GM12878 (cell line): ENCODE measurements around the gene GNG3. TPM values are rescaled to one million over a fixed set of nuclear protein-coding genes. Genes with fewer than 3 reads are reported as not detected.

Source experiments
- BHLHE40 ChIP-seq, 2 experiments: fragments of 450-650 bp in 1 of 2; IDR thresholded peaks; 2 replicates each; pipeline ENCODE4 v1.6.1; 2011 to 2017; ENCODE audit warnings: low read depth in 2 of 2, borderline replicate concordance in 1 of 2, improper control_type of control experiment in 1 of 2, low read length in 1 of 2, mild to moderate bottlenecking in 1 of 2
- ETV6 ChIP-seq, 2 experiments: fragments of 450-650 bp in 1 of 2; IDR thresholded peaks in 1 of 2; conservative IDR thresholded peaks in 1 of 2; 2 replicates each; pipeline ENCODE4 v1.6.1; 2014; ENCODE audit warnings: antibody characterized with exemption in 1 of 2, borderline replicate concordance in 1 of 2, low read depth in 1 of 2, mild to moderate bottlenecking in 1 of 2, moderate library complexity in 1 of 2
- KLF5 ChIP-seq: fragments of 450-650 bp; IDR thresholded peaks from 2 replicates; pipeline ENCODE4 v1.6.1; 2014; ENCODE audit warnings: mild to moderate bottlenecking; ENCODE audit not compliant: partially characterized antibody
- MTA3 ChIP-seq: IDR thresholded peaks from 2 replicates; pipeline ENCODE4 v1.6.1; 2012; ENCODE audit warnings: low read length, inconsistent platforms, borderline replicate concordance
- RFX5 ChIP-seq: IDR thresholded peaks from 2 replicates; pipeline ENCODE4 v1.6.1; 2011; ENCODE audit warnings: low read depth, low read length, improper control_type of control experiment
- STAT1 ChIP-seq: fragments of 450-650 bp; conservative IDR thresholded peaks from 2 replicates; pipeline ENCODE4 v1.6.1; 2014; ENCODE audit warnings: antibody characterized with exemption, mild to moderate bottlenecking
- polyA plus RNA-seq, 11 experiments: library from polyadenylated mRNA; depleted of rRNA in 4 of 11; unstranded in 6 of 11; stranded (reverse) in 5 of 11; fragments of >200 nt; fragmentation: Nextera tagmentation in 4 of 11; fragmentation: Illumina TruSeq in 1 of 11; extraction: Ambion mirVana in 4 of 11; extraction: Trizol in 1 of 11; gene quantifications; 1 replicate in 1 of 11; 2 replicates in 10 of 11; pipeline versions ENCODE4 v1.2.1 to v1.2.3, GENCODE V29; 2011 to 2016; ENCODE audit warnings: inconsistent platforms in 2 of 11, missing spikeins in 2 of 11, low read depth in 1 of 11
- total RNA-seq, 4 experiments: library from RNA; depleted of rRNA in 3 of 4; stranded (reverse); fragments of >200 nt in 3 of 4; fragmentation: Illumina TruSeq in 1 of 4; extraction: Trizol in 1 of 4; gene quantifications; 2 replicates each; pipeline versions ENCODE4 v1.2.1 to v1.2.3, GENCODE V29; 2013 to 2021
- TF ChIP-seq, protein P1 (sequence below): fragments of 450-650 bp; conservative IDR thresholded peaks from 2 replicates; pipeline ENCODE4 v1.6.1; 2017; ENCODE audit warnings: mild to moderate bottlenecking, moderate library complexity
- TF ChIP-seq, protein P2 (sequence below): IDR thresholded peaks from 2 replicates; pipeline ENCODE4 v1.6.1; 2012; ENCODE audit warnings: low read depth, low read length, improper control_type of control experiment
- TF ChIP-seq, protein P3 (sequence below): IDR thresholded peaks from 2 replicates; pipeline ENCODE4 v1.6.1; 2011; ENCODE audit warnings: low read depth, low read length, improper control_type of control experiment, borderline replicate concordance
- TF ChIP-seq, protein P4 (sequence below): fragments of 450-650 bp; IDR thresholded peaks from 2 replicates; pipeline ENCODE4 v1.6.1; 2016; ENCODE audit warnings: mild to moderate bottlenecking

The GNG3 gene
- total and polyA plus RNA-seq, 10 of the 15 experiments (the other 5 are each of a cell fraction or from before 2014, with no cell fraction given): 0.27 to 0.83 (median 0.57) TPM; not detected in 5

DNA sequence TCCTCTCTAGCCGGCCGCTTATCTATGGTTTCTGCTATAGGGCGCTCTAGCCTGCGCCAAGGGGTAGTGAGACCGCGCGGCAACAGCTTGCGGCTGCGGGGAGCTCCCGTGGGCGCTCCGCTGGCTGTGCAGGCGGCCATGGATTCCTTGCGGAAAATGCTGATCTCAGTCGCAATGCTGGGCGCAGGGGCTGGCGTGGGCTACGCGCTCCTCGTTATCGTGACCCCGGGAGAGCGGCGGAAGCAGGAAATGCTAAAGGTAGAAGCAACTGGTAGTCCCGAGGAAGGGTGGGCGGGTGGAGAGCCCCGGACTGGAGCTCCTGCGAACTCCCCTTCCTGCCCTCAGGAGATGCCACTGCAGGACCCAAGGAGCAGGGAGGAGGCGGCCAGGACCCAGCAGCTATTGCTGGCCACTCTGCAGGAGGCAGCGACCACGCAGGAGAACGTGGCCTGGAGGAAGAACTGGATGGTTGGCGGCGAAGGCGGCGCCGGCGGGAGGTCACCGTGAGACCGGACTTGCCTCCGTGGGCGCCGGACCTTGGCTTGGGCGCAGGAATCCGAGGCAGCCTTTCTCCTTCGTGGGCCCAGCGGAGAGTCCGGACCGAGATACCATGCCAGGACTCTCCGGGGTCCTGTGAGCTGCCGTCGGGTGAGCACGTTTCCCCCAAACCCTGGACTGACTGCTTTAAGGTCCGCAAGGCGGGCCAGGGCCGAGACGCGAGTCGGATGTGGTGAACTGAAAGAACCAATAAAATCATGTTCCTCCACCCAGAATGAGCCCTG, 35.7 kb upstream of the GNG3 start, which contains the start of the genes LBHD1 and UQCC3 (continued):
- TF ChIP-seq, protein P1, sequence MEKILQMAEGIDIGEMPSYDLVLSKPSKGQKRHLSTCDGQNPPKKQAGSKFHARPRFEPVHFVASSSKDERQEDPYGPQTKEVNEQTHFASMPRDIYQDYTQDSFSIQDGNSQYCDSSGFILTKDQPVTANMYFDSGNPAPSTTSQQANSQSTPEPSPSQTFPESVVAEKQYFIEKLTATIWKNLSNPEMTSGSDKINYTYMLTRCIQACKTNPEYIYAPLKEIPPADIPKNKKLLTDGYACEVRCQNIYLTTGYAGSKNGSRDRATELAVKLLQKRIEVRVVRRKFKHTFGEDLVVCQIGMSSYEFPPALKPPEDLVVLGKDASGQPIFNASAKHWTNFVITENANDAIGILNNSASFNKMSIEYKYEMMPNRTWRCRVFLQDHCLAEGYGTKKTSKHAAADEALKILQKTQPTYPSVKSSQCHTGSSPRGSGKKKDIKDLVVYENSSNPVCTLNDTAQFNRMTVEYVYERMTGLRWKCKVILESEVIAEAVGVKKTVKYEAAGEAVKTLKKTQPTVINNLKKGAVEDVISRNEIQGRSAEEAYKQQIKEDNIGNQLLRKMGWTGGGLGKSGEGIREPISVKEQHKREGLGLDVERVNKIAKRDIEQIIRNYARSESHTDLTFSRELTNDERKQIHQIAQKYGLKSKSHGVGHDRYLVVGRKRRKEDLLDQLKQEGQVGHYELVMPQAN: peak; percentile 62
- peak in 1 of 2 experiments; percentile 74; a peak in 2 of 4 replicates for TF ChIP-seq BHLHE40 (IDR thresholded peaks at IDR 0.05; ENCODE audit: borderline replicate concordance in 1 of 2, low read depth in 2 of 2, low read length in 1 of 2)
- TF ChIP-seq STAT1: 0 out of 2 replicates have a peak, but pooled peaks have one; percentile 56
- no peak; the same call in 1 of the 2 replicates for TF ChIP-seq MTA3
- TF ChIP-seq, protein P2, sequence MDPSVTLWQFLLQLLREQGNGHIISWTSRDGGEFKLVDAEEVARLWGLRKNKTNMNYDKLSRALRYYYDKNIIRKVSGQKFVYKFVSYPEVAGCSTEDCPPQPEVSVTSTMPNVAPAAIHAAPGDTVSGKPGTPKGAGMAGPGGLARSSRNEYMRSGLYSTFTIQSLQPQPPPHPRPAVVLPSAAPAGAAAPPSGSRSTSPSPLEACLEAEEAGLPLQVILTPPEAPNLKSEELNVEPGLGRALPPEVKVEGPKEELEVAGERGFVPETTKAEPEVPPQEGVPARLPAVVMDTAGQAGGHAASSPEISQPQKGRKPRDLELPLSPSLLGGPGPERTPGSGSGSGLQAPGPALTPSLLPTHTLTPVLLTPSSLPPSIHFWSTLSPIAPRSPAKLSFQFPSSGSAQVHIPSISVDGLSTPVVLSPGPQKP: no peak
- TF ChIP-seq, protein P3, sequence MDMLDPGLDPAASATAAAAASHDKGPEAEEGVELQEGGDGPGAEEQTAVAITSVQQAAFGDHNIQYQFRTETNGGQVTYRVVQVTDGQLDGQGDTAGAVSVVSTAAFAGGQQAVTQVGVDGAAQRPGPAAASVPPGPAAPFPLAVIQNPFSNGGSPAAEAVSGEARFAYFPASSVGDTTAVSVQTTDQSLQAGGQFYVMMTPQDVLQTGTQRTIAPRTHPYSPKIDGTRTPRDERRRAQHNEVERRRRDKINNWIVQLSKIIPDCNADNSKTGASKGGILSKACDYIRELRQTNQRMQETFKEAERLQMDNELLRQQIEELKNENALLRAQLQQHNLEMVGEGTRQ: no peak
- TF ChIP-seq ETV6 (conservative IDR thresholded peaks at IDR 0.05 in 1 of 2, IDR thresholded peaks at IDR 0.05 in 1 of 2; ENCODE audit: borderline replicate concordance in 1 of 2, low read depth in 1 of 2): 0 out of 4 replicates have a peak, but pooled peaks of 1 of the 2 experiments have one; percentile 48
- 0 out of 2 replicates have a peak, but pooled peaks have one; percentile 49 for TF ChIP-seq RFX5
- TF ChIP-seq KLF5: peak; percentile 18
- TF ChIP-seq, protein P4, sequence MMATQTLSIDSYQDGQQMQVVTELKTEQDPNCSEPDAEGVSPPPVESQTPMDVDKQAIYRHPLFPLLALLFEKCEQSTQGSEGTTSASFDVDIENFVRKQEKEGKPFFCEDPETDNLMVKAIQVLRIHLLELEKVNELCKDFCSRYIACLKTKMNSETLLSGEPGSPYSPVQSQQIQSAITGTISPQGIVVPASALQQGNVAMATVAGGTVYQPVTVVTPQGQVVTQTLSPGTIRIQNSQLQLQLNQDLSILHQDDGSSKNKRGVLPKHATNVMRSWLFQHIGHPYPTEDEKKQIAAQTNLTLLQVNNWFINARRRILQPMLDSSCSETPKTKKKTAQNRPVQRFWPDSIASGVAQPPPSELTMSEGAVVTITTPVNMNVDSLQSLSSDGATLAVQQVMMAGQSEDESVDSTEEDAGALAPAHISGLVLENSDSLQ: peak; percentile 36; the same call in 1 of the 2 replicates
